Measurements from ENCODE around the gene SHISA7. TPM values are rescaled to one million over a fixed set of nuclear protein-coding genes. Genes with fewer than 3 reads are reported as not detected.
A peak's percentile ranks its signal among the peaks of the same experiment; 100 is the strongest.

SHISA7 gene
- total and polyA plus RNA-seq, 7 donors: 0.01 TPM; not detected in 6

GRCh38 chr19:55439052-55439451 is 4.0 kb downstream of the SHISA7 start:
- peaks cover 3 to 70% (median 42%) of the 10 kb centered on the region in 3 donors for H3K27me3 ChIP-seq (ENCODE audit: insufficient read depth in 3 of 3, low read length in 2 of 3)
- DNase-seq (no peak), ATAC-seq (no peak)
- intact Hi-C loops (cut with DNase I): no loop called here
- no peaks in the 10 kb centered on the region for H3K36me3 ChIP-seq (ENCODE audit: insufficient read depth in 1 of 2, low read depth in 1 of 2)
- no peak overlapping the region for H3K4me3 ChIP-seq
- no peak overlapping the region for H3K27ac ChIP-seq
- no peaks in the 10 kb centered on the region for H3K9me3 ChIP-seq
- TF ChIP-seq CTCF (IDR thresholded peaks at IDR 0.05): no peak
- 72 to 77% (median 73%) methylated on average over 5 of the region's 5 CpGs for WGBS, 3 donors
- H3K4me1 ChIP-seq: no peaks in the 10 kb centered on the region

GRCh38 chr19:55437410-55437809 is 5.7 kb downstream of the SHISA7 start:
- intact Hi-C loops (cut with DNase I): no loop called here
- Histone ChIP-seq H3K9me3 (no peaks in the 10 kb centered on the region), H3K4me1 (no peaks in the 10 kb centered on the region), H3K36me3 (ENCODE audit: insufficient read depth in 1 of 2, low read depth in 1 of 2) (no peaks in the 10 kb centered on the region), H3K4me3 (no peak overlapping the region), H3K27ac (no peak overlapping the region), H3K27me3 (ENCODE audit: insufficient read depth in 3 of 3, low read length in 2 of 3) (peaks cover 3 to 74% (median 38%) of the 10 kb centered on the region in 3 donors)
- no peak for TF ChIP-seq CTCF (IDR thresholded peaks at IDR 0.05)
- DNase-seq: peak; percentile 44 to 60
- peak in 3 of 4 donors; percentile 50 to 71 (median 58) for ATAC-seq
- WGBS, 3 donors: 2 to 3% (median 2%) methylated on average over 16 to 17 of the region's 17 CpGs

- Histone ChIP-seq H3K36me3 (ENCODE audit: insufficient read depth in 1 of 2, low read depth in 1 of 2) (no peaks in the 10 kb centered on the region), H3K27ac (no peak overlapping the region), H3K4me1 (no peaks in the 10 kb centered on the region), H3K4me3 (no peak overlapping the region), H3K9me3 (no peaks in the 10 kb centered on the region), H3K27me3 (ENCODE audit: insufficient read depth in 3 of 3, low read length in 2 of 3) (peaks cover 0 to 74% (median 41%) of the 10 kb centered on the region in 3 donors)
- no peak for TF ChIP-seq CTCF (IDR thresholded peaks at IDR 0.05)
- DNase-seq (peak in 1 of 2 donors; percentile 31), ATAC-seq (no peak)
- 36 to 43% (median 41%) methylated on average over 8 of the region's 8 CpGs for WGBS, 3 donors
- intact Hi-C loops (cut with DNase I): no loop called here
Measured at GRCh38 chr19:55436847-55437246, 6.3 kb downstream of the SHISA7 start.

- Histone ChIP-seq H3K27ac (no peak overlapping the region), H3K4me3 (no peak overlapping the region), H3K27me3 (ENCODE audit: insufficient read depth in 3 of 3, low read length in 2 of 3) (peaks cover 0 to 74% (median 34%) of the 10 kb centered on the region in 3 donors), H3K36me3 (ENCODE audit: insufficient read depth in 1 of 2, low read depth in 1 of 2) (no peaks in the 10 kb centered on the region), H3K4me1 (no peaks in the 10 kb centered on the region), H3K9me3 (no peaks in the 10 kb centered on the region)
- 89 to 92% (median 92%) methylated on average over 4 of the region's 4 CpGs for WGBS, 3 donors
- DNase-seq (peak in 1 of 2 donors; percentile 14), ATAC-seq (no peak)
- intact Hi-C loops (cut with DNase I): no loop called here
- no peak for TF ChIP-seq CTCF (IDR thresholded peaks at IDR 0.05)
Measured at GRCh38 chr19:55435020-55435419, 8.1 kb downstream of the SHISA7 start.

GRCh38 chr19:55434356-55434919 is 8.7 kb downstream of the SHISA7 start:
- 72 to 93% (median 93%) methylated on average over 4 of the region's 4 CpGs for WGBS, 3 donors
- no peak for TF ChIP-seq CTCF (IDR thresholded peaks at IDR 0.05)
- H3K36me3 ChIP-seq (ENCODE audit: insufficient read depth in 1 of 2, low read depth in 1 of 2): no peaks in the 10 kb centered on the region
- DNase-seq: peak in 1 of 2 donors; percentile 1
- H3K4me1 ChIP-seq: no peaks in the 10 kb centered on the region
- no peak for ATAC-seq
- H3K4me3 ChIP-seq: no peak overlapping the region
- intact Hi-C loops (cut with DNase I): no loop called here
- H3K27me3 ChIP-seq (ENCODE audit: insufficient read depth in 3 of 3, low read length in 2 of 3): peaks cover 0 to 74% (median 37%) of the 10 kb centered on the region in 3 donors
- no peak overlapping the region for H3K27ac ChIP-seq
- H3K9me3 ChIP-seq: no peaks in the 10 kb centered on the region

Measured in psoas muscle (tissue), 8 donors.